ENCODE measurements around the gene USH2A.

The USH2A gene

GRCh38 chr1:216169351-216169750 is 253.9 kb downstream of the USH2A start:
- H4K8ac ChIP-seq (ENCODE audit: low read depth, low read length), result no peak overlapping the region
- H4K91ac ChIP-seq (ENCODE audit: low read depth, low read length, poor library complexity), result no peak overlapping the region
- no peaks in the 10 kb centered on the region for H3K9me3 ChIP-seq (replicated peaks in 1 of 2; ENCODE audit: control insufficient read depth in 2 of 2, insufficient read depth in 1 of 2, low read depth in 1 of 2, low read length in 2 of 2)
- no peak overlapping the region for H2BK5ac ChIP-seq (ENCODE audit: low read length)
- no peaks in the 10 kb centered on the region for H3K27me3 ChIP-seq (ENCODE audit: control insufficient read depth in 3 of 3, insufficient read depth in 3 of 3, low read depth in 1 of 3, low read length in 3 of 3)
- H3K4ac ChIP-seq (ENCODE audit: low read length), result no peak overlapping the region
- H2BK15ac ChIP-seq (ENCODE audit: low read length), result no peak overlapping the region
- H3K9ac ChIP-seq (ENCODE audit: low read depth, low read length, poor library complexity), result no peak overlapping the region
- H3K14ac ChIP-seq (ENCODE audit: low read length), result no peak overlapping the region
- H3K4me1 ChIP-seq (ENCODE audit: control insufficient read depth in 2 of 2, insufficient read depth in 1 of 2, low read depth in 1 of 2, low read length in 2 of 2), result no peaks in the 10 kb centered on the region
- H3K79me1 ChIP-seq (ENCODE audit: low read depth, low read length), result no peaks in the 10 kb centered on the region
- no peak overlapping the region for H3K4me2 ChIP-seq (ENCODE audit: insufficient read depth, low read length, poor library complexity, severe bottlenecking)
- H2BK120ac ChIP-seq (ENCODE audit: low read depth, low read length), result no peak overlapping the region
- H3K23ac ChIP-seq (ENCODE audit: low read depth, low read length, poor library complexity), result no peak overlapping the region
- no peak for DNase-seq (ENCODE audit: low spot score)
- no peak overlapping the region for H2AK5ac ChIP-seq (ENCODE audit: low read depth, low read length)
- no peak overlapping the region for H3K27ac ChIP-seq (replicated peaks; ENCODE audit: low read length)
- H3K18ac ChIP-seq (ENCODE audit: low read length), result no peak overlapping the region
- no peaks in the 10 kb centered on the region for H3K36me3 ChIP-seq (replicated peaks in 1 of 2; ENCODE audit: control insufficient read depth in 2 of 2, insufficient read depth in 2 of 2, low read length in 2 of 2)
- no peak overlapping the region for H3K4me3 ChIP-seq (ENCODE audit: low read length in 2 of 2)
- WGBS, 2 donors (ENCODE audit: extremely low coverage in 2 of 2, insufficient read length in 2 of 2, insufficient replicate concordance in 1 of 2), result no CpG with 5 or more reads among the region's 1 CpG
- no peak overlapping the region for H2BK12ac ChIP-seq (ENCODE audit: low read length)
- H2AFZ ChIP-seq (ENCODE audit: low read length), result no peak overlapping the region

- no peak overlapping the region for H3K4me3 ChIP-seq (ENCODE audit: low read length in 2 of 2)
- H3K79me1 ChIP-seq (ENCODE audit: low read depth, low read length), result no peaks in the 10 kb centered on the region
- H2BK120ac ChIP-seq (ENCODE audit: low read depth, low read length), result no peak overlapping the region
- H3K36me3 ChIP-seq (replicated peaks in 1 of 2; ENCODE audit: control insufficient read depth in 2 of 2, insufficient read depth in 2 of 2, low read length in 2 of 2), result no peaks in the 10 kb centered on the region
- no peaks in the 10 kb centered on the region for H3K27me3 ChIP-seq (ENCODE audit: control insufficient read depth in 3 of 3, insufficient read depth in 3 of 3, low read depth in 1 of 3, low read length in 3 of 3)
- H2BK15ac ChIP-seq (ENCODE audit: low read length), result no peak overlapping the region
- WGBS, 2 donors (ENCODE audit: extremely low coverage in 2 of 2, insufficient read length in 2 of 2, insufficient replicate concordance in 1 of 2), result no CpG with 5 or more reads among the region's 3 CpGs
- H3K4me2 ChIP-seq (ENCODE audit: insufficient read depth, low read length, poor library complexity, severe bottlenecking), result no peak overlapping the region
- H3K9me3 ChIP-seq (replicated peaks in 1 of 2; ENCODE audit: control insufficient read depth in 2 of 2, insufficient read depth in 1 of 2, low read depth in 1 of 2, low read length in 2 of 2), result no peaks in the 10 kb centered on the region
- no peak overlapping the region for H4K91ac ChIP-seq (ENCODE audit: low read depth, low read length, poor library complexity)
- no peak overlapping the region for H2BK5ac ChIP-seq (ENCODE audit: low read length)
- H2AK5ac ChIP-seq (ENCODE audit: low read depth, low read length), result no peak overlapping the region
- no peak overlapping the region for H2AFZ ChIP-seq (ENCODE audit: low read length)
- no peak overlapping the region for H2BK12ac ChIP-seq (ENCODE audit: low read length)
- H3K14ac ChIP-seq (ENCODE audit: low read length), result no peak overlapping the region
- H3K18ac ChIP-seq (ENCODE audit: low read length), result no peak overlapping the region
- no peak overlapping the region for H4K8ac ChIP-seq (ENCODE audit: low read depth, low read length)
- no peak overlapping the region for H3K9ac ChIP-seq (ENCODE audit: low read depth, low read length, poor library complexity)
- no peak for DNase-seq (ENCODE audit: low spot score)
- H3K4me1 ChIP-seq (ENCODE audit: control insufficient read depth in 2 of 2, insufficient read depth in 1 of 2, low read depth in 1 of 2, low read length in 2 of 2), result no peaks in the 10 kb centered on the region
- H3K27ac ChIP-seq (replicated peaks; ENCODE audit: low read length), result no peak overlapping the region
- no peak overlapping the region for H3K23ac ChIP-seq (ENCODE audit: low read depth, low read length, poor library complexity)
- no peak overlapping the region for H3K4ac ChIP-seq (ENCODE audit: low read length)
These were observed 254.7 kb downstream of the USH2A start for GRCh38 chr1:216168546-216168945.

- Histone ChIP-seq H3K4me3 (ENCODE audit: low read length in 2 of 2) (no peak overlapping the region), H3K18ac (ENCODE audit: low read length) (no peak overlapping the region), H3K27ac (replicated peaks; ENCODE audit: low read length) (no peak overlapping the region), H2AFZ (ENCODE audit: low read length) (no peak overlapping the region), H3K4me1 (ENCODE audit: control insufficient read depth in 2 of 2, insufficient read depth in 1 of 2, low read depth in 1 of 2, low read length in 2 of 2) (no peaks in the 10 kb centered on the region), H2BK15ac (ENCODE audit: low read length) (no peak overlapping the region), H3K27me3 (ENCODE audit: control insufficient read depth in 3 of 3, insufficient read depth in 3 of 3, low read depth in 1 of 3, low read length in 3 of 3) (no peaks in the 10 kb centered on the region), H2BK12ac (ENCODE audit: low read length) (no peak overlapping the region), H3K4ac (ENCODE audit: low read length) (no peak overlapping the region), H3K36me3 (replicated peaks in 1 of 2; ENCODE audit: control insufficient read depth in 2 of 2, insufficient read depth in 2 of 2, low read length in 2 of 2) (no peaks in the 10 kb centered on the region), H2BK5ac (ENCODE audit: low read length) (no peak overlapping the region), H3K79me1 (ENCODE audit: low read depth, low read length) (no peaks in the 10 kb centered on the region), H2AK5ac (ENCODE audit: low read depth, low read length) (no peak overlapping the region), H2BK120ac (ENCODE audit: low read depth, low read length) (no peak overlapping the region), H3K4me2 (ENCODE audit: insufficient read depth, low read length, poor library complexity, severe bottlenecking) (no peak overlapping the region), H3K23ac (ENCODE audit: low read depth, low read length, poor library complexity) (no peak overlapping the region), H4K8ac (ENCODE audit: low read depth, low read length) (no peak overlapping the region), H3K9ac (ENCODE audit: low read depth, low read length, poor library complexity) (no peak overlapping the region), H4K91ac (ENCODE audit: low read depth, low read length, poor library complexity) (no peak overlapping the region), H3K14ac (ENCODE audit: low read length) (no peak overlapping the region), H3K9me3 (replicated peaks in 1 of 2; ENCODE audit: control insufficient read depth in 2 of 2, insufficient read depth in 1 of 2, low read depth in 1 of 2, low read length in 2 of 2) (peaks cover 0 to 2% of the 10 kb centered on the region in 2 donors)
- no peak for DNase-seq (ENCODE audit: low spot score)
These were observed 269.2 kb downstream of the USH2A start for GRCh38 chr1:216154063-216154462.

DNA sequence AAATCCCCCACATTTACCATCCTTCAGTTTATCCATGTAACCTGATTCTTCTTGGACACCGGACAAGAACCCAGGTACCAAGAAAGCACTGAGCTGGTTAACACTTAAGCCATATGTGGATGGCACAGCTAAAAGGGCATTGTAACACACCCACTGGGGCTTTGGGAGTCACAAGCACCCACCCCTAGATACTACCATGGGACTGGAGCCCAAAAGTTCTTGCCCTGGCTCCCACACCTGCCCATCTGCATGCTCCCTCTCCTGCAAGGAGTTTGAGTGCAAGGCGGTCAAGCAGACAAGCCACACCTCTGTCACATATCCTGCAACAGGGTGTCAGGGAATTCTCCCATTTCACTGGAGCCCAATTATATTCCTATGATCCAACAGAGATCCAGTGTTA is 270.1 kb downstream of the USH2A start:
- no peak overlapping the region for H2BK5ac ChIP-seq (ENCODE audit: low read length)

More for the DNA sequence above, 270.1 kb downstream of the USH2A start:
- no peak overlapping the region for H4K91ac ChIP-seq (ENCODE audit: low read depth, low read length, poor library complexity)
- H2AK5ac ChIP-seq (ENCODE audit: low read depth, low read length), result no peak overlapping the region
- H2BK120ac ChIP-seq (ENCODE audit: low read depth, low read length), result no peak overlapping the region
- no peak overlapping the region for H3K23ac ChIP-seq (ENCODE audit: low read depth, low read length, poor library complexity)
- H2BK12ac ChIP-seq (ENCODE audit: low read length), result no peak overlapping the region
- no peaks in the 10 kb centered on the region for H3K4me1 ChIP-seq (ENCODE audit: control insufficient read depth in 2 of 2, insufficient read depth in 1 of 2, low read depth in 1 of 2, low read length in 2 of 2)
- H3K4me2 ChIP-seq (ENCODE audit: insufficient read depth, low read length, poor library complexity, severe bottlenecking), result no peak overlapping the region
- H3K9ac ChIP-seq (ENCODE audit: low read depth, low read length, poor library complexity), result no peak overlapping the region
- H3K27me3 ChIP-seq (ENCODE audit: control insufficient read depth in 3 of 3, insufficient read depth in 3 of 3, low read depth in 1 of 3, low read length in 3 of 3), result no peaks in the 10 kb centered on the region
- H2BK15ac ChIP-seq (ENCODE audit: low read length), result no peak overlapping the region
- H3K27ac ChIP-seq (replicated peaks; ENCODE audit: low read length), result no peak overlapping the region
- H3K18ac ChIP-seq (ENCODE audit: low read length), result no peak overlapping the region
- peaks cover 0 to 2% of the 10 kb centered on the region in 2 donors for H3K9me3 ChIP-seq (replicated peaks in 1 of 2; ENCODE audit: control insufficient read depth in 2 of 2, insufficient read depth in 1 of 2, low read depth in 1 of 2, low read length in 2 of 2)
- no CpG with 5 or more reads among the region's 2 CpGs for WGBS, 2 donors (ENCODE audit: extremely low coverage in 2 of 2, insufficient read length in 2 of 2, insufficient replicate concordance in 1 of 2)
- no peaks in the 10 kb centered on the region for H3K79me1 ChIP-seq (ENCODE audit: low read depth, low read length)
- DNase-seq (ENCODE audit: low spot score), result no peak
- H3K36me3 ChIP-seq (replicated peaks in 1 of 2; ENCODE audit: control insufficient read depth in 2 of 2, insufficient read depth in 2 of 2, low read length in 2 of 2), result no peaks in the 10 kb centered on the region
- H2AFZ ChIP-seq (ENCODE audit: low read length), result no peak overlapping the region
- H3K14ac ChIP-seq (ENCODE audit: low read length), result no peak overlapping the region
- no peak overlapping the region for H4K8ac ChIP-seq (ENCODE audit: low read depth, low read length)
- H3K4me3 ChIP-seq (ENCODE audit: low read length in 2 of 2), result no peak overlapping the region
- no peak overlapping the region for H3K4ac ChIP-seq (ENCODE audit: low read length)

Data from neuronal stem cell (in vitro differentiated cells).